ENCODE results near the gene SAPCD1.

SAPCD1 gene

GRCh38 chr6:31729979-31730630 is 32.4 kb upstream of the SAPCD1 start:
- peak; percentile 80 for DNase-seq

GRCh38 chr6:31730631-31731086 is 31.8 kb upstream of the SAPCD1 start:
- no peak for DNase-seq

- DNase-seq = no peak
These were observed 30.4 kb upstream of the SAPCD1 start for GRCh38 chr6:31732029-31732428.

GRCh38 chr6:31733734-31734133 is 28.7 kb upstream of the SAPCD1 start:
- DNase-seq = no peak

- no peak for DNase-seq
These were observed 28.1 kb upstream of the SAPCD1 start for GRCh38 chr6:31734247-31734820.

- DNase-seq = peak; percentile 60
These were observed 27.5 kb upstream of the SAPCD1 start for GRCh38 chr6:31734821-31735406.

- DNase-seq = peak; percentile 82
These were observed 26.3 kb upstream of the SAPCD1 start, which contains the start of gene CLIC1 for GRCh38 chr6:31736021-31736767. Gene CLIC1, minus strand, starts transcription at chr6:31736530. Its CDS starts 230 bp downstream, at chr6:31736300.

- DNase-seq = no peak
These were observed 25.6 kb upstream of the SAPCD1 start for GRCh38 chr6:31736768-31737314.

GRCh38 chr6:31737315-31737990 is 25.0 kb upstream of the SAPCD1 start:
- no peak for DNase-seq

- DNase-seq = peak; percentile 38
These were observed 24.2 kb upstream of the SAPCD1 start for GRCh38 chr6:31737991-31738979.

- peak; percentile 96 for DNase-seq
These were observed 22.6 kb upstream of the SAPCD1 start, which contains the start of gene MSH5 for GRCh38 chr6:31739639-31740396. Gene MSH5, plus strand, starts transcription at chr6:31740005. Its CDS starts 462 bp downstream, at chr6:31740467.

GRCh38 chr6:31740397-31741223 is 21.8 kb upstream of the SAPCD1 start:
- DNase-seq = no peak

GRCh38 chr6:31741815-31742214 is 20.6 kb upstream of the SAPCD1 start:
- no peak for DNase-seq

GRCh38 chr6:31742894-31743293 is 19.6 kb upstream of the SAPCD1 start:
- no peak for DNase-seq

GRCh38 chr6:31744422-31744821 is 18.0 kb upstream of the SAPCD1 start:
- DNase-seq = no peak

GRCh38 chr6:31749301-31750036 is 13.0 kb upstream of the SAPCD1 start:
- no peak for DNase-seq

GRCh38 chr6:31750411-31751022 is 11.9 kb upstream of the SAPCD1 start:
- DNase-seq = no peak

- DNase-seq = peak; percentile 33
These were observed 9.6 kb upstream of the SAPCD1 start for GRCh38 chr6:31752739-31753319.

Measured in amniotic stem cell (primary cell).